AML-193 (cell line): ENCODE measurements around the gene AXDND1.
"Not testable (repeated sequence)": the region's sequence is repeated elsewhere in the genome, so short reads cannot be mapped to it uniquely, and the experiment has no call there.

Experiments
- DNase-seq, 2 experiments: peaks; one replicate each; lab custom pipeline; 2025; lab: John Stamatoyannopoulos, UW

The AXDND1 gene

DNA sequence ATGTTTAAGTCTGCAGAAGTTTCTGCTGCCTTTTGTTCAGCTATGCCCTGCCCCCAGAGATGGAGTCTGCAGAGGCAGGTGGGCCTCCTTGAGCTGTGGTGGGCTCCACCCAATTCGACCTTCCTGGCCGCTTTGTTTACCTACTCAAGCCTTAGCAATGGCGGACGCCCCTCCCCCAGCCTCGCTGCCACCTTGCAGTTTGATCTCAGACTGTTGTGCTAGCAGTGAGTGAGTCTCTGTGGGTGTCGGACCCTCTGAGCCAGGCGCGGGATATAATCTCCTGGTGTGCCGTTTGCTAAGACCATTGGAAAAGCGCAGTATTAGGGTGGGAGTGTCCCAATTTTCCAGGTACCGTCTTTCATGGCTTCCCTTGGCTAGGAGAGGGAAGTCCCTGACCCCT is 99.9 kb downstream of the AXDND1 start:
- not testable (repeated sequence) for DNase-seq

DNA sequence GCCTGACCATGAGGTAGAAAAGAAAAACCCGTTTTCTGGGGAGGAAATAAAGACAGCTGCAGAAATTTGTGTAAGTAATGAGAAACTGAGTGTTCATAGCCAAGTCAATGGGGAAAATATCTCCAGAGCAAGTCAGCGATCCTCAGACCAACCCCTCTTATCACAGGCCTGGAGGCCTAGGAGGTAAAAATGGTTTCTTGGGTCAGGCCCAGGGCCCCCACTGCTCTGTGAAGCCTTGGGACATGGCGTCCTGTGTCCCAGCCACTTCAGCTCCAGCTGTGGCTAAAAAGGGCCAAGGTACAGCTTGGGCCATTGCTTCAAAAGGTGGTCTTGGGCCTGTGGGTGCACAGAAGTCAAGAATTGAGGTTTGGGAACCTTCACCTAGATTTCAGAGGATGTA is 108.9 kb downstream of the AXDND1 start:
- DNase-seq: no peak

DNA sequence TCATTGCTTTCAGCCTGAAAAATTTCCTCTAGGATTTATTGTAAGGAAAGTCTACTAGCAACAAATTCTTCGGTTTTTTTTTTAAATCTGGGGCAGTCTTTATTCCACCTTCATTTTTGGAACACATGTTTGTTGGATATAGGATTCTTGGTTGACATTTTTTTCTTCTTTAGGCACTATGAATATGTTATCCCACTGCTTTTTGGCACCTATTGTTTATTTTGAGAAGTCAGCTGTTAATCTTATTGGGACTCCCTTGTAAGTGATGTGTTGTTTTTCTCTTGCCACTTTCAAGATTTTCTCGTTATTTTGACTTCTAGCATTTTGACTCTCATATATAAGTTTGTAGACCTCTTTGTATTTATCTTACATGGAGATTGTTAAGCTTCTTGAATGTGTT is 110.7 kb downstream of the AXDND1 start:
- no peak for DNase-seq

DNA sequence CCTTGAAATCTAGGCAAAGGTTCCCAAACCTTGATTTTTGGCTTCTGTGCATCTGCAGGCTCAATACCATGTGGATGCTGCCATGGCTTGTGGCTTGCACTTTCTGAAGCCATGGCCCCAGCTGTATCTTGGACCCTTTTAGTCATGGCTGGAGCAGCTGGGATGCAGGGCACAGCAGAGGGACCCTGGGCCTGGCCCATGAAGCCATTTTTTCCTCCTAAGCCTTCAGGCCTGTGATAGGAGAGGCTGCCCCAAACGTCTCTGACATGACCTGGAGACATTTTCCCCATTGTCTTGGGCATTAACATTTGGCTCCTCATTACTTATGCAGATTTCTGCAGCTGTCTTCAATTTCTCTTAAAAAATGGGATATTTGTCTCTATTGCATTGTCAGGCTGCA is 112.6 kb downstream of the AXDND1 start:
- no peak for DNase-seq

DNA sequence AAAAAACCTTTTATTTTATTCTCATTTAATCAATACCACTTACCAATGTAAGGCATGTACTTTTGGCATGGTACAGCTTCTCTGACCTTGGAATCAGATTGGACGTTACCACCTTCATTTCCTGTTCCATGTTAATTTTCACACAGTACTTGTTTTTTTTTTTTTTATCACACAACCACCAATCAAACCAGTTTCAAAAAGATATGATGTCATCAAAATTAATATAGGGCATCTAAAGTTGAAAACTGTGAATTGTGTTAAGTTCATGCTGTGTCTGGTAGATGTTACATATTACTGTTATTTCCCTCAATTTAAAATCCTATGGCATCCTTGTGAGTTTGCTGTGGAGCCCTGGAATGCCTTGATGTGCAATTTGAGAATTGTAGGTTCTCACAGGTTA is 124.8 kb downstream of the AXDND1 start:
- no peak for DNase-seq

DNA sequence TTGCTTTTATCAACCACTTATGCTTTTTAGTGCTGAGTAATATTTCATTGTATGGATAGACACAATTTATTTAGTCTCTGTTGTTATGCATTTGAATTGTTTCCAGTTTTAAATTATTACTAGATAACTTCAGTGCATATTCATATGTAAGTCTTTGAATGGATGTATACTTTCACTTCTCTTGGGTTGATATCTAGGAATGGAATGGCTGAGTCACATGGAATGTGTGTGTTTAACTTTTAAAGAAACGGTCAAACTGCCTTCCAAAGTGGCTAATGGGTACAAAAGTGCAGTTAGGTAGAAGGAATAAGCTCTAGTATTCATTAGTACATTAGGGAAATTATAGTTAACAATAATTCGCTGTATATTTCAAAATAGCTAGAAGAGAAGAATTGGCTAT is 127.6 kb downstream of the AXDND1 start:
- DNase-seq: no peak

DNA sequence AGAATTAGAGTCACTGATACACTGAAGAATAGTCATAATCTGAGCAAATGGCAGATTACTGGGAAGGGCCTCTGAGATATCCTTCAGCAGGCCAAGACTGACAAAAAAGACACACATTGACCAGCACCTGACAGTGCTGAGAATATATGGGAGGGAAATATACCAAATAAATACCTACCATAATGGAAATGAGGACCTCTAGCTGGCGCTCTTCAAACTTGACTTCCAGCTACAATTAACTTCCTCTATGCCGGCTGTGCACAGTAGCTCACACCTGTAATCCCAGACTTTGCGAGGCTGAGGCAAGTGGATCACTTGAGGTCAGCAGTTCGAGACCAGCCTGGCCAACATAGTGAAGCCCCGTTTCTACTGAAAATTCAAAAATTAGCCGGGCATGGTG is 140.4 kb downstream of the AXDND1 start:
- no peak for DNase-seq

DNA sequence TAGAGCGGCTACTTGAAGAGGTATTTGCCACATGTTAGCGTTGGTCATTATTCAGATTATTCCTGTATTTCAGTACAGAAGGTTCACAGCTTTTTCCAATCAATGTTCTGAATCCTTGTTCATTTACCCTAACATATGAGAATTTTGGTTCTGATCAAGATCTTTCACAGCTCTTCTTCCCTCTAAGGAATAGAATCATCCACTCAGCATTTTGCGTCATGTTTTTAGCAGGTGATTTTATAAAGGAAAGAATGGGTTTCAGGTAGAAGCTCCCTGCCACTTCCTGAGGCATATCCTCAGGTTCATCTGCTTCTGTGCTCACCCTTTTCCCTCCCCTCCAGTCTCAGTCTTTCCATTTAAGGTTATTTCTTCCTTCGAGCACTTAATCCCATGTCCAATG is 143.6 kb downstream of the AXDND1 start:
- no peak for DNase-seq

DNA sequence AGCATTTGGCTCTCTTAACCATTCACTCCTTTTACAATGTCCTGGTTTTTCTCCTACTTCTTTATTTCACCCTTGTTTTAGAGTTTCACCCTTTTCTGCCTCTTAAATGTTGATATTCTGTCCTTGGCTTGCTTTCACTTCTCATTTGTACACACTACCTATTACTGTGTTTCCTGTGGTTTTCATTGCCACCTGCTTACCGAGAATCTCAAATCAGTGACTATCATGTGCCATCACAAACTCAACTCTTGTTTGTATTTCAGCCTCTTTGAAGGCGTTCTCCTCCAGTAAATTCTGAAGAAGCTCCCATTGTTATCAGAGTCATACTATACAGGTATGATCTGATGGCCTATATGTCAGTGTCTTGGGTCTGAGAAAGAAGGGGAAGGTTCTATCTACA is 144.3 kb downstream of the AXDND1 start:
- no peak for DNase-seq

DNA sequence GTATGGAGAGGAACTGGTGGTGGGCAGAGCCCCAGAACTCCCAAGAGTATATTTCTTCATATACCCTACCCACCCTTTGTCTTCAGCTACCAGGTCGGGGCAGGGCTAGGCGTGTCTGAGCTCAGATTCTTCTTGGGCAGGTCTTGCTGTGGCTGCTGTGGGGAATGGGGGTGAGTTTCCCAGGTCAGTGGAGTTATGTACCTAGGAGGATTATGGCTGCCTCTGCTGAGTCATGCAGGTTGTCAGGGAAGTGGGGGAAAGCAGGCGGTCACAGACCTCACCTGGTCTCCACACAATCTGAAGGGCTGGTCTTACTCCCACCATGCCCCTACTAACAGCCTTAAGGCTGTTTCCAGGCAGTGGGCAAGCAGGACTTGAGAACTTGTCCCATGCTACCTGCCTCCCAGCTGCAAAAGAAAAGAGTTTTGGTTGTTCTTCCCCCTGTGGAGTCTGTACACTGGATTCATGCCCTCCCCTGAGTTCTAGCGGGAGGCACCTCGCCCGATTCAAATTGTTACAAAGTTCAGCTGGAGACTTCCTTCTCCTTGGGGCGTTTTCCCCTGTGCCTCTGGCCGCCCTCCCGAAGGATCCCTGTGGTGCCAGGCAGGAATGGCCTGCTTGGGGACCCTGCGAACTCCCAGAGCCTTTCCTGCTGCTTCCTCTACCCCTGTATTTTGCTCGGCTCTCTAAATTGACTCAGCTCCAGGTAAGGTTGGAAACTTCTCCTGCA is 151.4 kb downstream of the AXDND1 start:
- DNase-seq: no peak

DNA sequence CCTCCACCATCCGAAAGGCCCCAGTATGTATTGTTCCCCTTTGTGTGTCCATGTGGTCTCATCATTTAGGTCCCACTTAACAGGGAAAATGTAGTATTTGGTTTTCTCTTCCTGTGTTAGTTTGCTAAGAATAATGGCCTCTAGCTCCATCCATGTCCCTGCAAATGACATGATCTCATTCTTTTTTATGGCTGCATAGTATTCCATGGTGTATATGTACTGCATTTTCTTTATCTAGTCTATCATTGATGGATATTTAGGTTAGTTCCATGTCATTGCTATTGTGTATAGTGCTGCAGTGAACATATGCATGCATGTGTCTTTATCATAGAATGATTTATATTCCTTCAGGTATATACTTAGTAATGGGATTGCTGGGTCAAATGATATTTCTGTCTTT is 152.8 kb downstream of the AXDND1 start:
- DNase-seq: not testable (repeated sequence)

DNA sequence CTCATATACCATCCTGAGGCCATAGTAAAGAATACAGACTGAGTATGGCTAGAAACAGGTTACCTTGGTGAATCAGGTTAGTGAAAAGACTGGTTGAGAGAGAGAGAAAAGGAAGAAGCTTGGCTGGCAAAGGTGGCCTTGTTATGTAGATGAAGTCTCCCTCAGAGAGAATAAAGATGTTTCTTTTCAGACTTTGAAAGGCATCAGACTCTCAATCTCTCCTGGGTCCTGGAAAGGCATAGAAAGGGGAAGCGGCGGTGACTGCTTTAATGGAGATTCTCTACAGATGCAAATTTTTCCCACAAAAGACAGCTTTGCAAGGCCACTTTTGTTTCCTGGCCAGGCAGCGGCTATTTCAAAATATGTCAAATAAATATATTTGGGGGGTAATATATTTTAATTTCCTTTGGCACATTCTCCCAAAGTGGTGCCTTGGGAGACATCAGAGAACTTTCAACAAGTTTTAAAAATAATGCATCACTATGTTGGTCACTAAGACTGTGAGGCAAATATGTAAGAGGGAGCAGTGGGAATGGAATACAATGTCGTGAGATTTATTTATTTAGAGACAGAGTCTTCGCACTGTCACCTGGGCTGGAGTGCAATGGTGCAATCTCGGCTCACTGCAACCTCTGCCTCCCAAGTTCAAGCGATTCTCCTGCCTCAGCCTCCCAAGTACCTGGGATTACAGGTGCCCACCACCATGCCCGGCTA is 163.9 kb downstream of the AXDND1 start:
- DNase-seq: no peak

DNA sequence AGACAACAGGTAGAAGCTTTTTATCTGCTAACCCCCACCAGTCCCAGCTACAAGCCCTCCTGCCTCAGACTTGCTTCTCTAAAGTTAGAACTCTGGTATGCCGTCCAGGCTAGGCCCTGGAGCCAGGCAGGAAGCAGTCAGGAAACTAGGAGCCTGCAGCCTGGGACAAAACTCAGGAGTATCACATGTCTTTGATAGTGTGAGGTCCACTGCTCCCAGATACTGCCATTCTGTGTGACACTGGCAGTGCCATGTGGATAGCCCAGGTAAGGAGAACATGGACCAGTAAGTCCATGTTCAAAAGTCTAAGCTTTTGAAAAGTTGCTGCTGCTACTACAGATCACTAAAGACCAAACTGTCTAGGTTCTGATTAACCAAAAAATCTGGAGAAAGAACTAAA is 164.6 kb downstream of the AXDND1 start:
- no peak for DNase-seq

DNA sequence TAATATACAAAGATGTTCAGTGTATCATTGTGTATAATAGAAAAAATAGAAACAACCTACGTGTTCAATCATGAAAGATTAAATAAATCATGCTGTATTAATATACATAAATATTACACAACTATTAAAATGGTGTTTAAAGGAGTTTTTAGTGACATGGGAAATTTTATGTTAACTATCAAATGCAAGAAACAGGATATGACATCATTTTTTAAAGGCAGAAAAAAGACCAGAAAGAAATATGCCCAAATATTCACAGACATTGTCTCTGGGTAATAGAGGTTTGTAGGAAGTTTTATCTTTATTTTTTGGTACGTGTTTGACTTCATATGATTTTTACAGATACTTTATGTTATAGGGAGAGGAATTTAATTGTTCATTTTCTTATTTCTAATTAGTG is 176.0 kb downstream of the AXDND1 start:
- DNase-seq: no peak

DNA sequence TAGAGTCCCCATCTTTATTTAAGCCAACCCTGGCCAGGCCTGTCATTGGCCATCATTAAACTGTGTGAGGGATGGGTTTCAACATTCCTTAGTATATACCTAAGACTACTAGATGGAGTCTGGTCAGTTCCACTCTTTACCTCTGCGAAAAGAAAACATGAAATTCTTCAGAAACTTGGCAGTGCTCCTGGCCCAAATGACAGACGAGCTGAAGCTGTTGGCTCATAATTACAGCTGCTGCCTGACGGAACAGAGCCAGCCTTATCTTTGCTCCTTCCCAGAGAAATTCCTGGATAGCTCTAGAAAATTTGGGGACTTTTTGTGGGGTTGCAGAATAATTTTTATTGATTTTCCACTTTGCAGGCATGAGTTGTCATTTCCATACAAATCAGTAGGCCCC is 179.6 kb downstream of the AXDND1 start:
- DNase-seq: no peak

DNA sequence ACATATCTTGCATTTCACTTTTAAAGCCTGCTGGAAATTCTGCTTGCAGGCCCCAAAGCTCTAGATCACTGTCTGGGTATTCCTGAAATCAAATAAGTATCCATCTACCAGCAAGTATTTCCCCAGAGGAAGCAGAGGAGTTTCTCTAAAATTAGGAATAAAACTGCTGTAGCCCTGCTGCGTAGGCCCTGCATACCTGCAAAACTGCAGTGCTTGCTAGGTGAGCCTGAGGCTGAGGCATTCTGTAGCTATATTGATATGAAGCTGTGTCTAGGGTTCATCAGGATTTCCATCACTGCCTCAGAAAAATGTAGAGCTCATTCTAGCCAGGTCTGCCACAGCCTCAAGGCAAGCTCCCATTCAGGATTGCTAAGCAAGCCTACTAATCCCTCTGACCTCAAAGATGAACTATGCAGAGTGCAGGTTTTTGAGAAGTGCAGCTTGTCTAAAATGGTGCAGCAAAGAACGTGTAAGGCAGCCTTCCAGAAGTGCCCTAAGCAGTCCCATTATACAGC is 181.3 kb downstream of the AXDND1 start:
- no peak for DNase-seq

DNA sequence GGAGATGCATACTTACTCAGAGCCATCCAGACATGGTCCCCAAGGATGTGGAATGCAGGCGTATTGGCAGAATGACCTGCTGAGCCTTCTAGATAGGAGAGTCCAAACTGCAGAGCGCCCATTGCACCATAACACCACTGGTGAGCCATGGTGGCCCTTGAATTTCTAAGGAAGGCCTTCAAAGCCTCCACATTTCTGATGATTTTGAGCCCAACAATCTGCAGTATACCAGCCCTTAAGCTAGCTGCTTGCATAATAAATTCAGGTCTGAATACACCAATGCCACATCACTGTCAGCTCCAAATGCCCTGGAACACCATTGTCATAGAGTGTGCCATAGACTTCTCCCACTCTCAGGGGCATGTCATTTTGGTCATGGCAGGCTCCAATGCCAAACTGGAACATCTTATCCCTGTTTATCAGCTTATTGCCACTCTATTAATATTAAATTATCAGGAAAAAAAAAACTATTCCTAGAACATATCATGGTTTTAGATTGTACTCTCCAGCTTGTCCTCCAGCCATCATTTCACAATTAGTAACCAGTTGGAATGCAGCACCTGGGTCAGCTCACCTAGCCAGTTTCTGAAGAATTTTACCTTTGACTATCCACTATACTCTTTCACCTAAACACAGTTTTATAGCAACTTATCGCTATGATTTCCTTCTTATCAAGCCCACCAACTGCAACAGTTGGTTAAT is 183.0 kb downstream of the AXDND1 start:
- DNase-seq: no peak

DNA sequence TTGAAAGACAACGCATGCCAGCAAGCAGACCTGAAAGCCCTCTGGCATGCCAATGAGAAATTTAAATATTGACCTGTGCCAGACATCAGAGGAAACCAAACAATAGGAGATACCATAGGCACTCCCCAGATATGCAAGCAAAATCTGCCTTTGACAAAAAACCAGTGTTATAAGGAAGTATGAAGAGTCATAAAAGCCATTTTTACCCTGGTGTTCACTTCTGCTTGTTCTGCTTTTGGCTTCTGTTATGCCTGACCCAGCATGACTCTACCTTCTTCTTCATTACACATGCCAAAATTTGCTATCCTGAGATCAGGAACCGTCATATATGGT is 183.6 kb downstream of the AXDND1 start:
- DNase-seq: no peak

DNA sequence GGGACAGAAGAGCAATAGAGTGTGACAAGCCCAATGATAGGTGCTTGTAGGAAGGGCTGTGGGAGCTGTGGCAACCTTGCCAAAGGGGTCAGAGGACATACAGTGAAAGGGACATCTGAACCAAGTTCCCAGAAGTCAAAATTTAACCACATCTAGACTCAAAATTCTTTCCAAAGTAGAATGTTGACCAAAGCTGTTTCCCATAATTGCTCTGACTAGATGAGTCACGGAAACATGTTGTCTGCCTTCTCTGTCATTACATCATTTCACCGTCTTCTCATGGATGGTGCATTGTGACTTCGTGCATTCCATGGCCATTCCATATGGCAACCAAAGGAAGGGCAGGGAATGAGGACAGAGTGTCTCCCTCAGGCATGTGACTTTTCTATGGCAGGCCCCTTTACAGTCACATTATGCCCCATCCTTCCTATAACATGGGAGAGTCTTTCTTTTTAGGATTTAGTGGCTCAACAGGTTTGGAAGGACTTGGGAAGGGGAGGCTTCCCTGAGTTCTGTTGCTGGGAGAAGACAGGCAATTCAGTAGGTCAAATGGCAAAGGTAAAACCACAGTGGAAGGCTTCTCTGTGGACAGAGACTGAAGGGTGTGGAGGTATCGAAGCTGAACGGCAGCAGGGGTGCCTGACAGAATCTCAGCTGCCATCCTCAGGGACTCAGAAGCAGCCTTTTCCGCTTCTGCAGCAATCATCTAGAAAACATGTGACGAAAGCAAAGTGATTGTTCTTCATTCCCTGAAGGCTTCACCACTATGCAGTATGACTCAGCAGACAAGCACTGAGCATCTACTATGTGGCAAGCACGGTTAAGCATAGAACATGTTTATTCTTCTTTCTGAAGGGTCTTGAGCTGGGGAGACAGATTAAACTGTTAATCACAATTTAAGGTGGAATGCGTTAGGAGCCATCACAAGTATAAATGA is 185.2 kb downstream of the AXDND1 start:
- DNase-seq: peak; percentile 48 to 53

DNA sequence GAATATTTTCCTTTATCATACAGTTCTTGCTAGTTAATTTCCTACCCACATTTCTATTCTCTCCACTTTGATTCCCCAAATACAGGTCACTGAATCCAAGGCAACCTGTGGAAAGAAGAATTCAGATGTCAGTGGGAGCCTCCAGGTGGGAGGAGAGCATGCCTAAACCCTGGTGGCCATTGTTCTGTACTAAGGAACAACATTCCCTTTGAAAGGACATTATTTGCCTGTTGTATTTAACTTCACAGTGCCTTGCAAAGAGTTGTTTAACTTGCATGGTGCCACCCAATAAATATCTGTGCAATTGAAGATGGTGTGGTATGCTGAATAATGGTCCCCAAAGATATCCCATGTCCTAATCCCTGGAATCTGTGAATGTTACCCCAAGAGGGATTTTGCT is 188.7 kb downstream of the AXDND1 start:
- DNase-seq: no peak

DNA sequence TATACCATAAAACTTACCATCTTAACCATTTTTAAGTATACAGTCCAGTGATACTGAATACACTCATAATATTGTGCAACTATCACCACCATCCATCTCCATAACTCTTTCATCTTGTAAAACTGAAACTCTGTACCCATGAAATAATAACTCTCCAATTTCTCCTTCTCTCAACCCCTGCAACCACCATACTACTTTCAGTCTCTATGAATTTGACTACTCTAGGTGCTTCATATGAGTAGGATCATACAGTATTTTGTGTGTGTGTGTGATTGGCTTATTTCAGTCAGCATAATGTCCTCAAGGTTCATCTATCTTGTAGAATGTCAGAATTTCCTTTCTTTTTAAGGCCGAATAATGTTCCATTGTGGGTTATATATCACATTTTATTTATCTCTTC is 192.3 kb downstream of the AXDND1 start:
- no peak for DNase-seq
